Measurements from ENCODE around the gene SLC24A3. TPM values are rescaled to one million over a fixed set of nuclear protein-coding genes. Genes with fewer than 3 reads are reported as not detected.

Gene SLC24A3
- total and polyA plus RNA-seq, 4 donors: 17.5 to 64.9 (median 43.8) TPM

DNA sequence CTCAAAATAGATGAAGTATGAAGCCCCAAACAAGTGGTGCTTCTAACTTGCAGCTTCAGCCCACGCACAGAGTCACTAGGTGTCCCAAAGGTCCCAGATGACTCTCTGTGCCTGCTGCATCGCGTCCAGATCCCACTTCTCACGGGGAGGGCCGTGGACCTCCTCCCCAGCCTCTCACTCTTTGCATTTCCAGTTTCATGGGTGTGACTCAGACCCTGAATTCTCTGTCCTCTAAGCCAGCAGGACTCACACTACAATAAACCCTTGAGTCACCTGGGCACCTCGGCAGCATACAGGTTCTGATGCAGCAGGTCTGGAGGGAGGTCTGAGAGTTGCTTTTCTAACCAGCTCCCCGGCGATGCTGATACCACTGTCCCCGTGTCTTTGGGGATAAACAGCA, 431.6 kb downstream of the SLC24A3 start:
- no peak overlapping the region for H3K27ac ChIP-seq (ENCODE audit: low read depth, low read length)
- H3K9me3 ChIP-seq (ENCODE audit: control insufficient read depth, insufficient read depth, low read length): no peaks in the 10 kb centered on the region
- DNase-seq (ENCODE audit: low read depth in 4 of 6, low spot score in 6 of 6): no peak
- peaks cover 4% of the 10 kb centered on the region for H3K36me3 ChIP-seq (ENCODE audit: control insufficient read depth, insufficient read depth, low read length)
- H3K27me3 ChIP-seq (ENCODE audit: control insufficient read depth, insufficient read depth, low read length): no peaks in the 10 kb centered on the region
- 76% methylated on average over 7 of the region's 9 CpGs for WGBS (ENCODE audit: insufficient coverage)
- H3K4me1 ChIP-seq (ENCODE audit: control insufficient read depth, insufficient read depth, low read length): no peaks in the 10 kb centered on the region
- H3K4me3 ChIP-seq (ENCODE audit: low read depth, low read length): no peak overlapping the region

DNA sequence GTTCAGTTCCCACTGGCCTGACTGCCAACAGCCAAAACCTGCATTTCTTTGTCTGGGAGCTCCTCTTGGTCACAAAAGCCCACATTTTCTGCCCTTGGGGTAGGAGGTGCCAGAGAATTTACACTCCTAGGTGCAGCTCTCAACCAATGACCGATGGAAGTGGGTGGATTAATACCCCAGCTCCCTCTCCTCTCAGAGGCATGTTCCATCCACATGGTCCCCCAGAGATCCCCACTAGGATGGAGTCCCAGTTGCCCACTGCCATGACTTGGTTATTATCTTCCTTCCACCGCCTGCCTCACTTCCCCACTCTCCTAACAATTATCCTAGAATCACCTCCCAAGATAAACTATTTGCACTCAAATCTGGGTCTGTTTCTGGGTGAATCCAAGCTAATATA, 434.5 kb downstream of the SLC24A3 start:
- Histone ChIP-seq H3K27me3 (ENCODE audit: control insufficient read depth, insufficient read depth, low read length) (no peaks in the 10 kb centered on the region), H3K4me3 (ENCODE audit: low read depth, low read length) (no peak overlapping the region), H3K27ac (ENCODE audit: low read depth, low read length) (no peak overlapping the region), H3K36me3 (ENCODE audit: control insufficient read depth, insufficient read depth, low read length) (no peaks in the 10 kb centered on the region), H3K9me3 (ENCODE audit: control insufficient read depth, insufficient read depth, low read length) (no peaks in the 10 kb centered on the region), H3K4me1 (ENCODE audit: control insufficient read depth, insufficient read depth, low read length) (no peaks in the 10 kb centered on the region)
- no CpG with 5 or more reads among the region's 2 CpGs for WGBS (ENCODE audit: insufficient coverage)
- no peak for DNase-seq (ENCODE audit: low read depth in 4 of 6, low spot score in 6 of 6)

DNA sequence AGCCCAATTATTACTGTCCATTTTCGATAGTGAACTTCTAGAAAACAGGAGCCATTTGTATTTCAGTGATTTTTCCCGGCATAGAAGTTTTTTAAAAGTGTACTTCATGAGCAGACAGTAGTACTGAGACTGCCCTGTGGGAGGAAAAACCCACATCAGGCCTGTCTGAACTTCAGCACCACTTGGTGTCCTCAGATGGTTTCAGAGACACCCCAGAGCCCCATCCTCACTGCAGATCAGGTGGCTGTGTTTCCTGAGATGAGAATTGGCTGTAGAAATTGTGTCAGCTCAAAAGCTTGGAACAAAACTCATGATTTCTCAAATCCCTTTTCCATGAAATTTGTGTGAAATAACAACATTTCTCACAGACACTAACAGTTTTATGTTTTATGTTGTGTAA, 435.6 kb downstream of the SLC24A3 start:
- DNase-seq (ENCODE audit: low read depth in 4 of 6, low spot score in 6 of 6): no peak
- no CpG with 5 or more reads among the region's 2 CpGs for WGBS (ENCODE audit: insufficient coverage)

DNA sequence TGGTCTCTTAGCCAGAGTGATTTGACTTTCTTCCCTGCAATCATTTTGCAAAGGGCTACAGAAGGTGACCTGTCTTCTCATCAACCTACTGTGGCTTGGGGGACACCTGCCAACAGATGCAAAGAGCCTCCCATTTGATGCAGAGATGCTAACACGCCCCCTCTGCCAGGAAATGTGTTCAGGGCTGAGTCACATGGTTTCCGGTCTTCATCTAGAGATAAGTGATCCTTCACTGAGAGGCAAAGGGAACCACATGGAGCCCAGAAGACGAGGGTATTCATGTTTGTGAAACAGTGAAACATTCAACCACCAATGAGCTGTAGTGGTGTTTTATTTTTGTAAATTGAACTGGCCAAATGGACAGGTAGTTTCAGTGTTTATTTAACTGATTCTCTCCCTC, 436.6 kb downstream of the SLC24A3 start:
- Histone ChIP-seq H3K4me1 (ENCODE audit: control insufficient read depth, insufficient read depth, low read length) (no peaks in the 10 kb centered on the region), H3K36me3 (ENCODE audit: control insufficient read depth, insufficient read depth, low read length) (no peaks in the 10 kb centered on the region)

More for the DNA sequence above, 435.6 kb downstream of the SLC24A3 start:
- no peaks in the 10 kb centered on the region for H3K27me3 ChIP-seq (ENCODE audit: control insufficient read depth, insufficient read depth, low read length)
- H3K9me3 ChIP-seq (ENCODE audit: control insufficient read depth, insufficient read depth, low read length): no peaks in the 10 kb centered on the region
- H3K27ac ChIP-seq (ENCODE audit: low read depth, low read length): no peak overlapping the region
- H3K4me1 ChIP-seq (ENCODE audit: control insufficient read depth, insufficient read depth, low read length): no peaks in the 10 kb centered on the region
- H3K4me3 ChIP-seq (ENCODE audit: low read depth, low read length): no peak overlapping the region
- H3K36me3 ChIP-seq (ENCODE audit: control insufficient read depth, insufficient read depth, low read length): no peaks in the 10 kb centered on the region

DNA sequence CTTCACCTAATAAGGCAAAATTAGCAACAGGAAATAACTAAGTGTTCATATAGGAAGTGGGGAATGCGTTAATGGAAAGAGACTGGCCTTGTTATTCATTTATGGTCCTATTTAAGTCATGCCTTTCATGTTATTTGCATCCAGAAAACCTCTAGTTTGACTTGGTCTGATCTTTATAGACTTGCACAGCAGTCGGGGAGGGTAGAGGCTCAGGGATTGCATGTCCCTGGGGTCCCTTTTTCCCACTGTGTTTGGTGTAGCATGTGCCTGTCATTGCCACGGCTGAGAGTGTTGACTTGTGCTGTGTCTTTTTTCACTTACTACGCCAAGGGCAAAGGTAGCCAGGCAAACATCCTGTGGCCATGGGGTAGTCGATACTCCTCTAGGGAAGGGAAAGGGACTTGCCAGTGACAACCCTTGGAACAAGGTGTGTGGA, 440.2 kb downstream of the SLC24A3 start:
- H3K27ac ChIP-seq (ENCODE audit: low read depth, low read length): no peak overlapping the region
- H3K4me1 ChIP-seq (ENCODE audit: control insufficient read depth, insufficient read depth, low read length): no peaks in the 10 kb centered on the region
- H3K36me3 ChIP-seq (ENCODE audit: control insufficient read depth, insufficient read depth, low read length): no peaks in the 10 kb centered on the region
- no peak for DNase-seq (ENCODE audit: low read depth in 4 of 6, low spot score in 6 of 6)
- 85% methylated on average over 3 of the region's 5 CpGs for WGBS (ENCODE audit: insufficient coverage)
- H3K4me3 ChIP-seq (ENCODE audit: low read depth, low read length): no peak overlapping the region
- no peaks in the 10 kb centered on the region for H3K27me3 ChIP-seq (ENCODE audit: control insufficient read depth, insufficient read depth, low read length)
- H3K9me3 ChIP-seq (ENCODE audit: control insufficient read depth, insufficient read depth, low read length): no peaks in the 10 kb centered on the region

More for the DNA sequence above, 436.6 kb downstream of the SLC24A3 start:
- WGBS (ENCODE audit: insufficient coverage): 58% methylated on average over 3 of the region's 3 CpGs
- DNase-seq (ENCODE audit: low read depth in 4 of 6, low spot score in 6 of 6): no peak
- H3K9me3 ChIP-seq (ENCODE audit: control insufficient read depth, insufficient read depth, low read length): no peaks in the 10 kb centered on the region
- no peaks in the 10 kb centered on the region for H3K27me3 ChIP-seq (ENCODE audit: control insufficient read depth, insufficient read depth, low read length)
- H3K4me3 ChIP-seq (ENCODE audit: low read depth, low read length): no peak overlapping the region
- H3K27ac ChIP-seq (ENCODE audit: low read depth, low read length): no peak overlapping the region

DNA sequence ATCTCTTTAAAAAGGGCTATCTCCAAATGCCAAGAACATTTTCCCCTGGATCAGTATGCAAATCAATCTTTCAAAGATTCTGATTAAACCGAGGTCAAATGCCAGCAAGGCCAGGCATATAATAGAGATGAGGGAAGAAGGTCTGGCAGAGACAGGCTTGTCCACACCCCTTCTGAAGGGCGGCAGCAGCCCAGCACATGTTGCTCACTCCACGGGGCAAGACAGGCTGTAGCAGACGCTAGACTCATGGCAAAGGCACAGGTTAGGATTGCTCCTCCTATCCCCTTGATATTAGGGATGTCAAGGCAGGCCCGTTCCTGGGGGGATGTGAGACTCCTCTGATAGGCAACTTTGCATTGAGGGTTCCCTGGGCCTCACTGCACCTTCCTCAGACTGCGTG, 440.9 kb downstream of the SLC24A3 start:
- 92% methylated on average over 5 of the region's 6 CpGs for WGBS (ENCODE audit: insufficient coverage)
- no peak for DNase-seq (ENCODE audit: low read depth in 4 of 6, low spot score in 6 of 6)
- H3K9me3 ChIP-seq (ENCODE audit: control insufficient read depth, insufficient read depth, low read length): no peaks in the 10 kb centered on the region

DNA sequence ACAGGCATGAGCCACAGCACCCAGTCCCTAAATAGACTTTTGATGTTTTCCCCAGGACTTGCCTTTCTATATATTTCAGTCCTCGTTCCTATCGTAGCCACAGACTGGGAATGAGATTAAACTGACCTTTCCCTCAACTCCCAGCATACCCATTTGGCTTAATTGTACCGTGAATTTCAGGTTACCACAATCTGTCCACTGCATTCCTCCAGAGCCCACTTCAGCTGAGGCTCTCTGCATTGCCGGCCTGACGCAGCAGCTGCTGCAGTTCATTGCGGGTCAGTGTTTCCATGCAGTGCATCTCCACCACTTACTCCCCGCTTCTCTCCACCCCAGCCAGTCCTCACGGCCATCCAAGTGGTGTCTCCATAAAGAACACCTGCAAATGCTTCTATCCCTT, 442.5 kb downstream of the SLC24A3 start:
- 78% methylated on average over 6 of the region's 8 CpGs for WGBS (ENCODE audit: insufficient coverage)
- H3K9me3 ChIP-seq (ENCODE audit: control insufficient read depth, insufficient read depth, low read length): no peaks in the 10 kb centered on the region
- no peaks in the 10 kb centered on the region for H3K36me3 ChIP-seq (ENCODE audit: control insufficient read depth, insufficient read depth, low read length)
- H3K4me3 ChIP-seq (ENCODE audit: low read depth, low read length): no peak overlapping the region
- no peaks in the 10 kb centered on the region for H3K27me3 ChIP-seq (ENCODE audit: control insufficient read depth, insufficient read depth, low read length)
- no peaks in the 10 kb centered on the region for H3K4me1 ChIP-seq (ENCODE audit: control insufficient read depth, insufficient read depth, low read length)
- DNase-seq (ENCODE audit: low read depth in 4 of 6, low spot score in 6 of 6): peak in 1 of 6 donors; percentile 82
- H3K27ac ChIP-seq (ENCODE audit: low read depth, low read length): no peak overlapping the region

More for the DNA sequence above, 440.9 kb downstream of the SLC24A3 start:
- H3K4me1 ChIP-seq (ENCODE audit: control insufficient read depth, insufficient read depth, low read length): no peaks in the 10 kb centered on the region
- H3K27me3 ChIP-seq (ENCODE audit: control insufficient read depth, insufficient read depth, low read length): no peaks in the 10 kb centered on the region
- no peak overlapping the region for H3K4me3 ChIP-seq (ENCODE audit: low read depth, low read length)
- H3K27ac ChIP-seq (ENCODE audit: low read depth, low read length): no peak overlapping the region
- H3K36me3 ChIP-seq (ENCODE audit: control insufficient read depth, insufficient read depth, low read length): no peaks in the 10 kb centered on the region

DNA sequence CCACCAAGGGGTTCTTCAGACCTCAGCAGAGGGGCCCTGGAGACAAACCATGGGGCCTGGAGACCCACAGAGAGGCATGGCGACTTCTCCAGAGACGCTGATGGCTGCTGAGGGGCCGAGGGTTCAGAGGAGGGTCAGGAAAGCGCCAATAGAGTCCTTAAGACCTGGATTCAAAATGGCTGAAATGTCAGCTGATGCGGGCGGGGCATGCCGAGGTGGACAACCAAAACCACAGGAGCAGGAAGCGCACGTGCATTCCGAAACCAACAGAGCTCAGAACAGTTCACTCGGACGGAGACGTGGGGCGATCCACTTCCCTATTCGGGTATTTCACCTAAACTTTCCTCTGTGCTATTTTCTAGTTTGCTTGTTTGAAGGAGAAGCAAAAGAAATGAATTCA, 445.7 kb downstream of the SLC24A3 start:
- Histone ChIP-seq H3K4me1 (ENCODE audit: control insufficient read depth, insufficient read depth, low read length) (peaks cover 17% of the 10 kb centered on the region), H3K27me3 (ENCODE audit: control insufficient read depth, insufficient read depth, low read length) (no peaks in the 10 kb centered on the region), H3K9me3 (ENCODE audit: control insufficient read depth, insufficient read depth, low read length) (no peaks in the 10 kb centered on the region), H3K36me3 (ENCODE audit: control insufficient read depth, insufficient read depth, low read length) (no peaks in the 10 kb centered on the region), H3K27ac (ENCODE audit: low read depth, low read length) (no peak overlapping the region), H3K4me3 (ENCODE audit: low read depth, low read length) (no peak overlapping the region)
- 92% methylated on average over 15 of the region's 15 CpGs for WGBS (ENCODE audit: insufficient coverage)
- no peak for DNase-seq (ENCODE audit: low read depth in 4 of 6, low spot score in 6 of 6)

DNA sequence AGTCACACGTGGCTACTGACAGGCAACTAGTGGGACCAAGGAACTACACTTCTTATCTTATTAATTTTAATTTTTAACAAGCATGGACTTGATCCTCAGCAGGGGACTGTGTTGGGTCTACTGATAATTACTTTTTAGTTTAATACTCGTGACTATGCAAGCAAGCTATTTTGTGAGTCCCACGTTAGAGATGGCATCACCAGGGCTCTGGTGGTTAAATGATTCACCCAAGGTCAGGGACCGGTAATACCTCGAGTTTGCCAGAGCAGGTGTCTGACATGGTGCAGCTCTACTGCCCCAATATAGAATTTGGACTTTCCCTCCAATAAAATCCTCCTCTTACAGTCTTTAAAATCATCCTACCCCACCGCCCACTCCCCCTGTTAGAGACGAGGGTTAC, 447.0 kb downstream of the SLC24A3 start:
- WGBS (ENCODE audit: insufficient coverage): 86% methylated on average over 4 of the region's 7 CpGs

DNA sequence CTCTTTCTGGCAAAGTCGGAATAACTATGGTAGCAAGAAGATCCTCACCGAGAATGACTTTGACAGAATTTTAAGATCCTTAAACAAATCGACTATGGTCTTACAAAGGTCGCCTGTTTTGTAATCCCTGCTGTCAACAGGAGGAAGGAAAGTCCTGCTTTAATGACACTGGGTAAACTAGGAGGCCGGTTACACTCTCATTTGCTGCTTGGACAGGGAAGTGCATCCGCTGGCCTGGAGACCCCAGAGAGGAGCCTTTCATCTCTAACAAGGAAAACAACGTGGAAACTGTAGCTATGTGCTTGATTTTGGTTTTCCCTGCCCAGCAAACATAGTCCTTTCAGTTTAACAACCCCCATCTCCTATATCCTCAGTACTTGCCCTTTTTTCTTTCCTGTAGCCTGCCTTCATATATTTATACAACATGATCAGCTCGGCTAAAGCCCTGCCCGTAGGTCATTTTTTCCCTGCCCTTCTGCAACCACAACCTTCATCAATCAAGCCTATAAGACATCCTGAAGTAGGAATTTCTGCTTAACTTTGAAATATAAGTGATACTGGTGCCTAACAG, 448.5 kb downstream of the SLC24A3 start:
- DNase-seq (ENCODE audit: low read depth in 4 of 6, low spot score in 6 of 6): peak in 1 of 6 donors; percentile 19
- 44% methylated on average over 5 of the region's 9 CpGs for WGBS (ENCODE audit: insufficient coverage)
- Histone ChIP-seq H3K27ac (ENCODE audit: low read depth, low read length) (no peak overlapping the region), H3K9me3 (ENCODE audit: control insufficient read depth, insufficient read depth, low read length) (no peaks in the 10 kb centered on the region), H3K27me3 (ENCODE audit: control insufficient read depth, insufficient read depth, low read length) (no peaks in the 10 kb centered on the region), H3K36me3 (ENCODE audit: control insufficient read depth, insufficient read depth, low read length) (no peaks in the 10 kb centered on the region), H3K4me1 (ENCODE audit: control insufficient read depth, insufficient read depth, low read length) (peaks cover 17% of the 10 kb centered on the region), H3K4me3 (ENCODE audit: low read depth, low read length) (no peak overlapping the region)

More for the DNA sequence above, 447.0 kb downstream of the SLC24A3 start:
- no peak for DNase-seq (ENCODE audit: low read depth in 4 of 6, low spot score in 6 of 6)
- no peaks in the 10 kb centered on the region for H3K9me3 ChIP-seq (ENCODE audit: control insufficient read depth, insufficient read depth, low read length)
- no peak overlapping the region for H3K27ac ChIP-seq (ENCODE audit: low read depth, low read length)
- H3K4me3 ChIP-seq (ENCODE audit: low read depth, low read length): no peak overlapping the region
- no peaks in the 10 kb centered on the region for H3K27me3 ChIP-seq (ENCODE audit: control insufficient read depth, insufficient read depth, low read length)
- peaks cover 17% of the 10 kb centered on the region for H3K4me1 ChIP-seq (ENCODE audit: control insufficient read depth, insufficient read depth, low read length)
- no peaks in the 10 kb centered on the region for H3K36me3 ChIP-seq (ENCODE audit: control insufficient read depth, insufficient read depth, low read length)

Data from spinal cord (tissue), 10 donors.